Limb (tissue), 2 donors: ENCODE results near the gene MED20.

Experiments used
- DNase-seq, 2 donors: peaks; one replicate each; pipeline ENCODE4 v3.0.0-alpha.2; 2016; ENCODE audit errors: extremely low spot score in 2 of 2

MED20 gene

DNA sequence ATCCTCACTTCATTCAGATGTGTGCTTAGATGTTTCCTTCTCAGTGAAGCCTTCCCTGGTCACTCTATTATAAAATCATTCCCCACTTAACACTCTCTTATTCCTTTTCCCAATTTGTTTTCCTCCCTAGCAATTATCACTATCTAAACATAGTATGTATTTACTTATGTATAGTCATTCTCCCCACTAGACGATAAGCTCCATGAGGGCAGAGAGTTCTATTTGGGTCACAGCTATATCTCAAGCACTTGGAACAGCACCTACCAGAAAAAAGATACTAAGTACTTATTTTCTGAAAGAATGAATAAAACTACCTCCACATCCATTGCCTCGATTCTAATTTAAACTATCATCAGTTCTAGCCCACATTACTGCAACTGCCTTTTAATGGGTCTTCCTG is 62.2 kb downstream of the MED20 start:
- DNase-seq, result no peak
